ENCODE data around the gene PDK3. TPM values are rescaled to one million over a fixed set of nuclear protein-coding genes. Genes with fewer than 3 reads are reported as not detected.

PDK3 gene
- 24.6 and 26.4 TPM in 2 replicates for total RNA-seq

DNA sequence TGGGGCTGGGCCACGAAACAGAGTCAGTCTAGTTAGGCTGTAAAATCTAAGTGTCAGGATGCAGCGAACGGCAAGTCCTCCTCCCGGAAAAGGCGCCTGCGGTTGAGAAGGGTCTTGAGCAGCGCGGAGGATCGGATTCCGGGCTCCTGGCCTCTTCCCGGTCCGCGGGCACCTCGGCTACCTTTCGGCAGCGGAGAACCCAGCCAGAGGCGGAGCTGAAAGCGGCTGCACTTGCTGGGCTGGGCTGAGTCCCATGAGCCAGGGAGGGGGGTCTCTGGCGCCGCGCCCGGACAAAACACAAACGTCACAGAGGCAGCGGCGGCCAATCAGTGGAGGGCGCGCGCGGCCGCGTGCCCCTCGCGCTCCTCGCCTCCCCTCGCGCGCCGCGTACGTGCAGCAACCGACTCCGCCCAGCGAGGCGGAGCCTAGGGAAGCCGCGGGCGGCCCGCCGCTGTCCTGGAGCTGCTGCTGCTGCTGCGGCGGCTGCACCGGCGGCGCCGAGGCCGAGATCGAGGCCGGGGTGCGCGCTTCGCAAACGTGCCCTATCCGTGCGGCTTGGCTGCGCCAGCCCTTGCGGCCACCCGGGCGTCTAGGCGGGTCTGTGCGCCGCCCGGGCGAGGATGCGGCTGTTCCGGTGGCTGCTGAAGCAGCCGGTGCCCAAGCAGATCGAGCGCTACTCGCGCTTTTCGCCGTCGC, at the start of gene PDK3:
TSS of gene PDK3 (plus strand) at position 451 of the 696 bp plus-strand sequence. CDS start at position 621, 170 bp downstream.
- Mint-ChIP-seq H3K27me3 (ENCODE audit: low read depth) (no peaks in the 10 kb centered on the region), H3K27ac (peak within 1 kb of the TSS; percentile 85), H3K4me3 (ENCODE audit: low read depth) (peak within 1 kb of the TSS; percentile 84), H3K9me3 (no peaks in the 10 kb centered on the region), H3K4me1 (ENCODE audit: low read depth) (peaks cover 27% of the 10 kb centered on the region), H3K36me3 (ENCODE audit: low read depth) (peaks cover 8% of the 10 kb centered on the region)
- intact Hi-C loops (cut with micrococcal nuclease), result loop anchor here (1.0 to 5.0 kb wide), 2 partner anchors 15 to 227 kb away; partner anchors contain the start of gene POLA1
- peak; percentile 81 for DNase-seq (ENCODE audit: low spot score)

DNA sequence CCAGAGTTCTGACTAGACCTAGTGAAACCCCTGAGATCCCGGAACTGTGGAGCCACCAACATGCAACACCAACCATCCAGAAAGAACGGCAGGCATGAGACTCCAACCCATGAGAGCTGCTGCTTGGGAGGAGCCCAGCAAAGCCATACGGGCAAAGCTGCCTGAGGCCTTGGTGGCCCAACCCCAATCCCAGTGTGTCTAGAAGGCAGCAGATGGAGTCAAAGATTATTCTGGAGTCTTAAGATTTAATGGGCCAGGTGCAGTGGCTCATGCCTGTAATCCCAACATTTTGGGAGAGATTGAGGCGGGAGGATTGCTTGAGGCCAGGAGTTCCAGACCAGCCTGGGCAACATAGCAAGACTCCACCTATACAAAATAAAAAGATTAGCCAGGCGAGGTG, 49.2 kb upstream of the PDK3 start:
- Mint-ChIP-seq H3K27me3 (ENCODE audit: low read depth) (no peaks in the 10 kb centered on the region), H3K4me1 (ENCODE audit: low read depth) (no peaks in the 10 kb centered on the region), H3K9me3 (no peaks in the 10 kb centered on the region), H3K36me3 (ENCODE audit: low read depth) (no peaks in the 10 kb centered on the region), H3K4me3 (ENCODE audit: low read depth) (no peak overlapping the region), H3K27ac (no peak overlapping the region)
- intact Hi-C loops (cut with micrococcal nuclease), result no loop called here
- no peak for DNase-seq (ENCODE audit: low spot score)

DNA sequence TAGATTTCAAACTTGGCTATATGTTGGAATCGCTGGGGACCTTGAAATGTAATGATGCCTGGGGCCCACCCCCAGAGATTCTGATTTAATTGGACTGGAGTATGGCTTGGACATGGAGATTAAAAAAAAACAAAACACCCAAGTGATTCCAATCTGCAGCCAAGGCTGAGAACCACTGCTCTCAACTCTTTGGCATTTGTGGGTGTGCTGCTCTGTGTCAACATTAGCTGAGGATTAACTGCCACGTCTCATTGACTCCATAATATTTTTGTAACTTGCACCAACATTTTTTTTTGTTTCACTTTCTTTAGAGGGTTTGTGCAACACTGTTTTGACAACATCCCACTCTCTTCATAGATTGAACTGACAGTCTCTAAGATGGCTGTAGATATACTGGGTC, 41.1 kb upstream of the PDK3 start:
- DNase-seq (ENCODE audit: low spot score), result no peak
- Mint-ChIP-seq H3K27ac (no peak overlapping the region), H3K9me3 (no peaks in the 10 kb centered on the region), H3K4me1 (ENCODE audit: low read depth) (no peaks in the 10 kb centered on the region), H3K36me3 (ENCODE audit: low read depth) (no peaks in the 10 kb centered on the region), H3K27me3 (ENCODE audit: low read depth) (no peaks in the 10 kb centered on the region), H3K4me3 (ENCODE audit: low read depth) (no peak overlapping the region)
- intact Hi-C loops (cut with micrococcal nuclease), result no loop called here

DNA sequence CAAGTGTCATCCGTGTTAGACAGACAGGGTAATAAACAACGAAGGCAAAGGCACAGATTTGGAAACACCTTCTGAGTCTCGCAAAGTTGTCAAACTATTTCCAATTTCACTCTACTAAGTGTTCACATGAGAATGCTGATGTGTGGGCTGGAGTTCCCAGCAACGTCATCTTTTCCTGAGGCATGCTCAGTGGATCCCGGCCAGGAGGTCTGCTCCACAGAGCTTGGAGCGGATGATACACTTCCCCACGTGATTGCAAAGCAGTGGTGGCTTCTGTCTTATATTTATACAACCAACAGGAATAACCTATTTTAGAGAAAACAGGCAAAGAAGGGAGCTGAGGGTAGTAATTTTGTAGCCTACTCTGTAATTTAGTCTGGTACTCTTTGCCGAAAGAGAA, 40.1 kb upstream of the PDK3 start:
- H3K4me1 Mint-ChIP-seq (ENCODE audit: low read depth), result no peaks in the 10 kb centered on the region
- no peaks in the 10 kb centered on the region for H3K36me3 Mint-ChIP-seq (ENCODE audit: low read depth)
- no peak for DNase-seq (ENCODE audit: low spot score)
- no peaks in the 10 kb centered on the region for H3K27me3 Mint-ChIP-seq (ENCODE audit: low read depth)
- H3K27ac Mint-ChIP-seq, result no peak overlapping the region
- intact Hi-C loops (cut with micrococcal nuclease), result no loop called here
- H3K9me3 Mint-ChIP-seq, result no peaks in the 10 kb centered on the region
- no peak overlapping the region for H3K4me3 Mint-ChIP-seq (ENCODE audit: low read depth)

DNA sequence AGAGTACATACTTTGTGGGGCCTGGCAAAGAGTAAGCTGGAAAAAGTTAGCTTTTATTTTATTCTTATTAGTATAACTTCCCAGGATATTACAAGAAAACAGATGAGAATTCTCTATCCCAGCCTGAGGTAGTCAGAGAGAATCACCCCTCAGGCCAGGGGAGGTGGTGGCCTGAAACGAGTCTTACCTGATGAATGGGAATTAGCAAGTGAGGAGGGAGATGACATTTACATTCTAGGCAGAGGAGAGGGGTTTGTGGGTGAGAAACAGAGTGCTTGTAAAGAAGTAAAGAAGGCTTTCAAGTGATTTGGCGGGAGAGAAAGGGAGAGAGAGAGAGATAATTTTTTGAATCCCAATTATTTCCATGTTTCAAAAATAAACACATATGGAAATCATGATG, 39.3 kb upstream of the PDK3 start:
- H3K36me3 Mint-ChIP-seq (ENCODE audit: low read depth), result no peaks in the 10 kb centered on the region
- intact Hi-C loops (cut with micrococcal nuclease), result no loop called here
- H3K4me1 Mint-ChIP-seq (ENCODE audit: low read depth), result no peaks in the 10 kb centered on the region
- no peaks in the 10 kb centered on the region for H3K27me3 Mint-ChIP-seq (ENCODE audit: low read depth)
- H3K4me3 Mint-ChIP-seq (ENCODE audit: low read depth), result no peak overlapping the region
- H3K9me3 Mint-ChIP-seq, result no peaks in the 10 kb centered on the region
- H3K27ac Mint-ChIP-seq, result no peak overlapping the region
- no peak for DNase-seq (ENCODE audit: low spot score)

DNA sequence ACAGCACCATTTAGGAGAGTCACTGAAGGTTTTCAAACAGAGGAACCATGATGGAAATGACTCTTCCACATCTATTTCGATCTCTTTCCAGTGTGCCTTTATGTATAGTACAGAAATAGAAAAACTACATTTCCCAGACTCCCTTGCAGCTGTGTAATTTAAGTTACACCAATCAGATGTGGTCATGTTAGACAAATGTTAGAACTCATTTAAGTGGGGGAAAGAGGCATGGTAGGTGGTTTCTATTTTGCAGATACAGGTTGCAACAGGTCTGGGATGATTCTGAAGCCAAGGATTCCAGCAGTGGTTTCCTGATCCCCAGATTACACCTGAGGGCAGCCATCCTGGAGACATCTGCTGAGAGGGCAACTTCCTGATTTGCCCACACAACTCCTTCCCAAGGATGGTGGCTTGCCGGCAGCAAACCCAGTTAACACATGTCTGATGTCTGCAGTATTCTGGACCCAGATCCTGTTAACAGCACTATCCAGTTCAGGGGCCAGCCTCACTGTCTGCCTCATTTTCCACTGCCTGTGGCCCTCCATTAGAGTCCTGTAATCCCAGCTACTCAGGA, 38.7 kb upstream of the PDK3 start:
- Mint-ChIP-seq H3K4me3 (ENCODE audit: low read depth) (no peak overlapping the region), H3K36me3 (ENCODE audit: low read depth) (no peaks in the 10 kb centered on the region), H3K4me1 (ENCODE audit: low read depth) (no peaks in the 10 kb centered on the region), H3K27ac (no peak overlapping the region), H3K27me3 (ENCODE audit: low read depth) (no peaks in the 10 kb centered on the region), H3K9me3 (no peaks in the 10 kb centered on the region)
- DNase-seq (ENCODE audit: low spot score), result no peak
- intact Hi-C loops (cut with micrococcal nuclease), result no loop called here

DNA sequence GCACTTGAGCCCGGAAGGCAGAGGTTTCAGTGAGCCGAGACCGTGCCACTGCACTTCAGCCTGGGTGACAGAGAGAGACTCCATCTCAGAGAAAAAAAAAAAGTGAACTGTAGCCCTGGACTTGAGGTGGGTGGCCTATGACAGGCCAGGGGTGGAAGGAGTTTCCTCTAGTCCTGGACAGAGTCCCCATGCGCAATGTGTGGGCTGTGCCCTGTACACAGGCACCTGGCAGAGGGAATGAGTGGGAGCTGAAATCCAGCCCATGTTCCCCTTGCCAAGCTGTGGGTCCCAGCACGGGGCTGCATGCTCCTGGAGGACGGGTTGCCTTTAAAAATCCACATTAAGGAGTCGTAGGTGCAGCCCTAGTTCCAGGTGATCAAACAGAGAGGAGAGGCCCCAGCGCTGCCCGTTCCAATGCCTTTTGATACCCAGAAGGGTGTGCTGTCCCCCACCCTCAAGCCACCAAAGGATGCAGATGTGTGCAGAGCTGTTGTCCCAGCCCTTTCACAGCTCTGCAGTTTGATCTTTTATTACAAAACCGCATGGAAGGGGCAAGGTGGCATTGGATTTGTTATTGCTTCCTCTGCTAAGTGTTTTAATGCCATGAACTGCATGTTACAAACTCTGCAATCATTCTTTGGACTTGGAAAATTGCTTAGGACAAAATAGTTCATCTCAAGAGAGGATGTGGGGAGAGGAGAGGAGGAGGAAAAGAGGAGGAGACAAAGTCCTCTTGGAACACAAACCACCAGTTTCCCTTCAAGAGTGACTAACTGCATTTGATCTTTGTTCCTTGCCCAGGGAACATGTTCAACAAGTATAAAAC, 38.0 kb upstream of the PDK3 start:
- Mint-ChIP-seq H3K4me1 (ENCODE audit: low read depth) (no peaks in the 10 kb centered on the region), H3K27me3 (ENCODE audit: low read depth) (no peaks in the 10 kb centered on the region), H3K36me3 (ENCODE audit: low read depth) (no peaks in the 10 kb centered on the region), H3K9me3 (no peaks in the 10 kb centered on the region), H3K27ac (no peak overlapping the region), H3K4me3 (ENCODE audit: low read depth) (no peak overlapping the region)
- intact Hi-C loops (cut with micrococcal nuclease), result no loop called here
- no peak for DNase-seq (ENCODE audit: low spot score)

DNA sequence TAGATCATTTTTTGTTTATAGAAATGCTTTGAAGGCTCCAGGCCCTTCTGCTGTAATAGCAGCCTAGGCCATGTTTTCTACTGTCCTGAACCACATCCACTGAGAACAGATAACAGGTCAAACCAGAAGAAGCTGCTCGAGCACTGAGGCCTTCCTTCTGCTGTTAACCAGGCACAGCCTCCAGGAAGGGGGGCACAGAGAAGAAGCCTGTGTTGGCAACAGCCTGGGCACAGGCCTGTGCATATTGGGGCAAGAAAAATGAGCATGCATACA, 37.4 kb upstream of the PDK3 start:
- no peaks in the 10 kb centered on the region for H3K4me1 Mint-ChIP-seq (ENCODE audit: low read depth)
- no peaks in the 10 kb centered on the region for H3K9me3 Mint-ChIP-seq
- no peaks in the 10 kb centered on the region for H3K36me3 Mint-ChIP-seq (ENCODE audit: low read depth)
- DNase-seq (ENCODE audit: low spot score), result no peak
- H3K27me3 Mint-ChIP-seq (ENCODE audit: low read depth), result no peaks in the 10 kb centered on the region
- no peak overlapping the region for H3K4me3 Mint-ChIP-seq (ENCODE audit: low read depth)
- H3K27ac Mint-ChIP-seq, result no peak overlapping the region
- intact Hi-C loops (cut with micrococcal nuclease), result no loop called here

DNA sequence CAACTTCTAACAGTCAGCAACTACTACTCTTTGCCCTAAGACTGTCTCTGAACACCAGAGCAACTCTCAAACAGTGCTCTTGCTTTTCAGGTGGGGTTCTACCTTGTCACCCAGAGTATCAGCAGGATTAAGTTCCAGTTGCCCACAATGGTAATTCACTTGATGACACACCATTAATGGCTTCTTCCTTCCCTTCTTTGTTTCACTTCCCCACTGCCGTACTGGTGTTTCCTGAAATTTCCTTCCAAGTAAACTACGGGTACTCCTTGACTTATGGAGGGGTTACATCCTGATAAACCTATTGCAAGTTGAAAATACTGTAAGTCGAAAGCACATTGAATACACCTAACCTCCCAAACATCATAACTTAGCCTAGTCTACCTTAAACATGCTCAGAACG, 36.6 kb upstream of the PDK3 start:
- no peak overlapping the region for H3K27ac Mint-ChIP-seq
- H3K9me3 Mint-ChIP-seq, result no peaks in the 10 kb centered on the region
- no peak for DNase-seq (ENCODE audit: low spot score)
- intact Hi-C loops (cut with micrococcal nuclease), result no loop called here
- H3K4me1 Mint-ChIP-seq (ENCODE audit: low read depth), result no peaks in the 10 kb centered on the region
- no peaks in the 10 kb centered on the region for H3K36me3 Mint-ChIP-seq (ENCODE audit: low read depth)
- H3K4me3 Mint-ChIP-seq (ENCODE audit: low read depth), result no peak overlapping the region
- no peaks in the 10 kb centered on the region for H3K27me3 Mint-ChIP-seq (ENCODE audit: low read depth)

DNA sequence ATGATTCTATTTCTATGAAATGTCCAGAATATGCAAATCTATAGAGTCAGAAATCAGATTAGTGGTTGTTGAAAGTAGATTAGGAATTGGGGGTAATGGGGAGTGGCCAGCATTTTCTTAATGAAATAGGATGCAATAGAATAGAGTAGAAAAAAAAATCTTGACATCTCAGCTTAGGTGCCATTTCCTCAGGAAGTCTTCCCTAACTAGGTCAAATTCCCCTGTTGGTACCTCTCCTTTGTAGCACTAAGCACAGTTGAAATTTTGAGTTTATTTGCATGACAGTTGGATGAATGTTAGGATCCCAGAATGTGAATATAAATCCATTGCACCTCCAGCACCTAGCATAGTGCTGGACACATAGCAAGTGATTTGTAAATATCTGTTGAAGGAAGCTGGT, 30.0 kb upstream of the PDK3 start:
- no peaks in the 10 kb centered on the region for H3K36me3 Mint-ChIP-seq (ENCODE audit: low read depth)
- intact Hi-C loops (cut with micrococcal nuclease), result no loop called here
- DNase-seq (ENCODE audit: low spot score), result no peak

DNA sequence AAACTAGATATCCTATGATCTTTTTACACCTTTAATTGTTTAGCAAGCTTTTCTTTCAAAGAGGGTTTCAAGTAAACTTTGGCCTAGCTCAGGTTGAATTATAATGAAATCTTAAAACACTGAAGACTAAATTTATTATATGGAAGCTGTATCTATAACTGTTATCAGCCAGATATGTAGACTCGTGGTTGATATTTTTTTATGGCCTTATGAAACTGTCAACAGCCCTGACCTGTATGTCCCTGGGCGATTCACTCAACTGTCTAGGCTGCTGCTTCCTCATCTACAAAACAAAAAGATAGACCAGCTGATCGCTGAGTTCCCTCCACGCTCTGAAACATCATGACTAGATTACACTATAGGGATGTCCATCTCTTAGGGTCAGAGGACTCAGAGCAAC, 21.2 kb upstream of the PDK3 start:
- Mint-ChIP-seq H3K27ac (no peak overlapping the region), H3K4me3 (ENCODE audit: low read depth) (no peak overlapping the region), H3K4me1 (ENCODE audit: low read depth) (no peaks in the 10 kb centered on the region), H3K36me3 (ENCODE audit: low read depth) (no peaks in the 10 kb centered on the region), H3K9me3 (no peaks in the 10 kb centered on the region), H3K27me3 (ENCODE audit: low read depth) (peaks cover 7% of the 10 kb centered on the region)
- intact Hi-C loops (cut with micrococcal nuclease), result no loop called here
- no peak for DNase-seq (ENCODE audit: low spot score)

More for the DNA sequence above, 30.0 kb upstream of the PDK3 start:
- Mint-ChIP-seq H3K4me3 (ENCODE audit: low read depth) (no peak overlapping the region), H3K27me3 (ENCODE audit: low read depth) (peaks cover 1% of the 10 kb centered on the region), H3K4me1 (ENCODE audit: low read depth) (no peaks in the 10 kb centered on the region), H3K9me3 (no peaks in the 10 kb centered on the region), H3K27ac (no peak overlapping the region)

DNA sequence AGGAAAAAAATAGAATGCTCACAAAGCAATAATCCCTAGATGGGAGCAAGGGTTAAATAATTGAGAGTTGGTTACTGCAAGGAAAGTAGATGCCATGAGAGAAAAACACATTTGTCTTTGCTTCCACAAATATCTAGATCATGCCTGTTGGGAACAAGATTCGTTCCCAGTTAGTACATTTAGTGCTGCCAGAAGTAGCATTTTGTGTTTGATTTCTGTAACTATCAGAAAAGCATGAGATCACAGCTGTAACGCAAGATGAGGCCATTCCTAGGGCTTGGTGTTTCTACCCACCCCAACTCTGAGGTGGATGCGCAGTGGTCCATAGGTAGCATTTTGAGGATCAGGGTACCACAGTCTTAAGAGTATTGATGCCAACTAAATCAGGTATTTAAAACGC, 20.4 kb upstream of the PDK3 start:
- Mint-ChIP-seq H3K27ac (no peak overlapping the region), H3K9me3 (no peaks in the 10 kb centered on the region), H3K36me3 (ENCODE audit: low read depth) (no peaks in the 10 kb centered on the region), H3K4me3 (ENCODE audit: low read depth) (no peak overlapping the region), H3K4me1 (ENCODE audit: low read depth) (no peaks in the 10 kb centered on the region), H3K27me3 (ENCODE audit: low read depth) (peaks cover 5% of the 10 kb centered on the region)
- intact Hi-C loops (cut with micrococcal nuclease), result no loop called here
- no peak for DNase-seq (ENCODE audit: low spot score)

DNA sequence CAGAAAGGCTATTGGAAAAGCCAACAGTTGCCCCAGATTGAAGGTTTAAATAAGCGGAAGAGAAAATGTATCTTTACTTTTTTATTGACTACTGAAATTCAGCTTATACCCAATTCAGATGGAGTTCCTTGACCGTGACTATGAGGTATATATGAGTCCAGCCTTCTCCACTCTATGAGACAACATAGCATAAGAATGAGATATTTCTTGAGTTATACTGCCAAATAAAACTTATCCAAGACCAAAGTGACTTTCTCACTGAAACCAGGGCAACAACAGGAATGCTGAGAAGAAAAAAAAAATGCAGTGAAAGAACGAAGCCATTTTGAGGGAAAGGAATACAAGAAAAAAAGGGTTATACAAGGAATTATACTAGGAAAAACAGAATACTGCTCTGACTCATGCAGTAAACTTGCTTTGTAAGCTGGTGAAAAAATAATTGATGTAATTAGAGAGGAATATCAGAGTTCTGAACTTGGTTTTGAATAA, 16.3 kb upstream of the PDK3 start:
- Mint-ChIP-seq H3K4me3 (ENCODE audit: low read depth) (no peak overlapping the region), H3K36me3 (ENCODE audit: low read depth) (no peaks in the 10 kb centered on the region), H3K27ac (no peak overlapping the region), H3K9me3 (peaks cover 3% of the 10 kb centered on the region), H3K4me1 (ENCODE audit: low read depth) (peaks cover 1% of the 10 kb centered on the region), H3K27me3 (ENCODE audit: low read depth) (peaks cover 5% of the 10 kb centered on the region)
- intact Hi-C loops (cut with micrococcal nuclease), result no loop called here
- DNase-seq (ENCODE audit: low spot score), result no peak

Measured in activated T-helper 2 cell treated with anti-CD3 and anti-CD28 coated beads, Interferon-gamma antibody, Interleukin-2, Interleukin-4, amounts not matched to agents 10 μg/mL and 5 μg/mL and 100 μg/mL, durations not matched to agents 14 hours and 24 hours and 36 hours (primary cell).